ENCODE data around the gene SLC12A1.

Gene SLC12A1

DNA sequence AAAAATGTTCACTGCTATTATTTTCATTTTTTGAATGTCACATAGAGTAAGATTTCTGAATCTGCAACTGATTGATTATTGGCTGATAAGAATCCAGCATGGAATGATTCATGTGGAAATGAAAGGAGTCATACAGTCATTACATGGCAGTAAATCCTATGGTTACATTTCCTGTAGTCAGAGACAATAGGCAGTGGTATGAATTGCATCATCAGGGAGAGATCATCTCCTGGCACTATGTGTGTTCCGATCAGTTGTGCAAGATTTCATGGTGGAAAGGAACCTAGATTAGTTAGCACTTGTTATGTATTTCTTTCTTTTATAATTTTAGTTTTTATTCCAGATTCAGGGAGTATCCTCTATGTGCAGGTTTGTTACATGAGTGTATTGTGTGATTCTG, 38.8 kb downstream of the SLC12A1 start:
- H3K4me3 ChIP-seq (ENCODE audit: low read length): no peak overlapping the region
- H3K36me3 ChIP-seq (ENCODE audit: control insufficient read depth, insufficient read depth, low read length): no peaks in the 10 kb centered on the region
- H3K4me1 ChIP-seq (ENCODE audit: control insufficient read depth, insufficient read depth, low read length): no peaks in the 10 kb centered on the region
- H3K9ac ChIP-seq (ENCODE audit: low read length): no peak overlapping the region
- no peaks in the 10 kb centered on the region for H3K27me3 ChIP-seq (ENCODE audit: control insufficient read depth, insufficient read depth, low read length)
- H3K9me3 ChIP-seq (ENCODE audit: control insufficient read depth, low read length): no peaks in the 10 kb centered on the region

DNA sequence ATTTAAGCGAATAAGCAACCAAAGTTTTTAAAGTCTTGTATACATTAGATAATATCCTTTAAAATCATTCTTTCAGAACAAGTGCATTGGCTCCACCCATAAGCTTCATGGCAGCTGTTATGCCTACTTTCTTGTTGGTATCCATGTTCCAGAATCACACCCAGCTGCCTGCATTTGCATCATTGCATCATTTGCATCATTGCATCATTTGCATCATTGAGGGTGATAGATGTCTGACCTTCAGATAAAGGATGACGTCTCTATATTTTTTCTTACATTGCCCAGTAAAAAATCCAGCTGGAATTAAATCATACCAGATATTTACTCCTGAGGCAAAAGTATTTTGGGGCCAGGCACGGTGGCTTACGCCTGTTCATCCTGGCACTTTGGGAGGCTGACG, 42.3 kb downstream of the SLC12A1 start:
- H3K9ac ChIP-seq (ENCODE audit: low read length): no peak overlapping the region
- H3K36me3 ChIP-seq (ENCODE audit: control insufficient read depth, insufficient read depth, low read length): no peaks in the 10 kb centered on the region
- H3K4me3 ChIP-seq (ENCODE audit: low read length): no peak overlapping the region
- no peaks in the 10 kb centered on the region for H3K4me1 ChIP-seq (ENCODE audit: control insufficient read depth, insufficient read depth, low read length)
- H3K9me3 ChIP-seq (ENCODE audit: control insufficient read depth, low read length): no peaks in the 10 kb centered on the region
- no peaks in the 10 kb centered on the region for H3K27me3 ChIP-seq (ENCODE audit: control insufficient read depth, insufficient read depth, low read length)

DNA sequence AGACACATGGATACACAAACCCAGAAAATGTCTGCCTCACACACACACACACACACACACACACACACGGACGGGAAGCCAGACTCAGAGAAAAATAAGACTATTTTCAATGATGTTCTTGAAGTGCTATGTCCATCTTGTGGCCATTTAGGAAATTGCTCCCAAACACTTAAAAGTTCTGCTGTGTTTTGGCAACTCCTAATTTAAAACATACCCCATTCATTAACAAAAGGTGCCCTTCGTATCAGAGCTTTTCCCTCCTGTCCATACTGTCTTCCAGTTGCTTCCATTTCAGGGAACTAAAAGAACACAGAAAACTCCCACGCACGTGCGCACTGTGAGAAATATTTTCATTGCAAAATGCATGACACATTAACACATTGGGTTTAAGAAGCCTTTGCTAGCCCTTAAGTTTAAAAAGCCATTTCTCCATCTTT, 44.6 kb downstream of the SLC12A1 start:
- no peak overlapping the region for H3K4me3 ChIP-seq (ENCODE audit: low read length)
- H3K4me1 ChIP-seq (ENCODE audit: control insufficient read depth, insufficient read depth, low read length): no peaks in the 10 kb centered on the region
- no peaks in the 10 kb centered on the region for H3K9me3 ChIP-seq (ENCODE audit: control insufficient read depth, low read length)
- no peaks in the 10 kb centered on the region for H3K36me3 ChIP-seq (ENCODE audit: control insufficient read depth, insufficient read depth, low read length)
- H3K27me3 ChIP-seq (ENCODE audit: control insufficient read depth, insufficient read depth, low read length): no peaks in the 10 kb centered on the region
- H3K9ac ChIP-seq (ENCODE audit: low read length): no peak overlapping the region

DNA sequence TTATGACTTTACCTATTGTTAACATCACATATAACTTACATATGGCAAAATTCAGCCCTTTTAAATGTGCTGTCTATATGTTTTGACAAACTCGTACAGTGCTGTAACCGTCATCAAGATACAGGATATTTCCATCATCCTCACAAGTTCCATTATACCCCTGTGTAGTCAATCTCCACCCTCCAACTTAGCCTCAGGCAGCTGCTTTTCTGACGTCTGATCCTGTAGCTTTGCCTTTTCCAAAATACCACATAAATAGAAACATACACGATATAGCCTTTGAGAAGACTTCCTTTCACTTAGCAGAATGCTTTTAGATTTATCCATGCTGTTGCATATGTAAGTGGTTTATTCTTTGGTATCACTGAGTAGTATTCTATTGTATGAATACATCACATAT, 47.1 kb downstream of the SLC12A1 start:
- no peaks in the 10 kb centered on the region for H3K4me1 ChIP-seq (ENCODE audit: control insufficient read depth, insufficient read depth, low read length)
- no peak overlapping the region for H3K9ac ChIP-seq (ENCODE audit: low read length)
- H3K9me3 ChIP-seq (ENCODE audit: control insufficient read depth, low read length): no peaks in the 10 kb centered on the region
- H3K36me3 ChIP-seq (ENCODE audit: control insufficient read depth, insufficient read depth, low read length): no peaks in the 10 kb centered on the region
- no peak overlapping the region for H3K4me3 ChIP-seq (ENCODE audit: low read length)
- H3K27me3 ChIP-seq (ENCODE audit: control insufficient read depth, insufficient read depth, low read length): no peaks in the 10 kb centered on the region

DNA sequence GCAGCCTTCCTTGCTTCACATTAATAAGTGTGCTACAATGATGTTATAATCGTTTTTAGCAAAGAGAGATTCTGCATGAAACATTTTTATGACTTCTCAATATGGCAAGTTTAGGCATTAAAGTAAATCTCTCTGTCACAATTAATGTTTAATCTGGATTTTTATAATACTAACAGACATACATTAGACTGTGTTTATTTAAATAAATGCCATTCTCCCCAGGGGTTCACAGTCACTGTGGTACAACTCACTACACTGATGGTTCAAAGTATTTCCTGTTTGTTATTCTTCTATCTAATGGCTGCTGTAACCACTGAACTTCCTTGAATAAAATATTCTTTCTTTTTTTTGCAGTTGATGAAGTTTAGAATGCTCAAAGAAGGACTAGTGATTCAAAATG, 59.0 kb downstream of the SLC12A1 start:
- Histone ChIP-seq H3K9me3 (ENCODE audit: control insufficient read depth, low read length) (no peaks in the 10 kb centered on the region), H3K9ac (ENCODE audit: low read length) (no peak overlapping the region), H3K4me3 (ENCODE audit: low read length) (no peak overlapping the region), H3K36me3 (ENCODE audit: control insufficient read depth, insufficient read depth, low read length) (no peaks in the 10 kb centered on the region), H3K27me3 (ENCODE audit: control insufficient read depth, insufficient read depth, low read length) (peaks cover 5% of the 10 kb centered on the region), H3K4me1 (ENCODE audit: control insufficient read depth, insufficient read depth, low read length) (no peaks in the 10 kb centered on the region)

- no peaks in the 10 kb centered on the region for H3K4me1 ChIP-seq (ENCODE audit: control insufficient read depth, insufficient read depth, low read length)
- no peaks in the 10 kb centered on the region for H3K36me3 ChIP-seq (ENCODE audit: control insufficient read depth, insufficient read depth, low read length)
- H3K9me3 ChIP-seq (ENCODE audit: control insufficient read depth, low read length): no peaks in the 10 kb centered on the region
- H3K4me3 ChIP-seq (ENCODE audit: low read length): no peak overlapping the region
- peaks cover 5% of the 10 kb centered on the region for H3K27me3 ChIP-seq (ENCODE audit: control insufficient read depth, insufficient read depth, low read length)
- H3K9ac ChIP-seq (ENCODE audit: low read length): no peak overlapping the region
Measured at GRCh38 chr15:48266024-48266689, 60.1 kb downstream of the SLC12A1 start.

GRCh38 chr15:48267766-48268165, 61.7 kb downstream of the SLC12A1 start:
- Histone ChIP-seq H3K4me3 (ENCODE audit: low read length) (no peak overlapping the region), H3K9ac (ENCODE audit: low read length) (no peak overlapping the region), H3K4me1 (ENCODE audit: control insufficient read depth, insufficient read depth, low read length) (no peaks in the 10 kb centered on the region), H3K27me3 (ENCODE audit: control insufficient read depth, insufficient read depth, low read length) (peaks cover 5% of the 10 kb centered on the region), H3K36me3 (ENCODE audit: control insufficient read depth, insufficient read depth, low read length) (no peaks in the 10 kb centered on the region), H3K9me3 (ENCODE audit: control insufficient read depth, low read length) (no peaks in the 10 kb centered on the region)

DNA sequence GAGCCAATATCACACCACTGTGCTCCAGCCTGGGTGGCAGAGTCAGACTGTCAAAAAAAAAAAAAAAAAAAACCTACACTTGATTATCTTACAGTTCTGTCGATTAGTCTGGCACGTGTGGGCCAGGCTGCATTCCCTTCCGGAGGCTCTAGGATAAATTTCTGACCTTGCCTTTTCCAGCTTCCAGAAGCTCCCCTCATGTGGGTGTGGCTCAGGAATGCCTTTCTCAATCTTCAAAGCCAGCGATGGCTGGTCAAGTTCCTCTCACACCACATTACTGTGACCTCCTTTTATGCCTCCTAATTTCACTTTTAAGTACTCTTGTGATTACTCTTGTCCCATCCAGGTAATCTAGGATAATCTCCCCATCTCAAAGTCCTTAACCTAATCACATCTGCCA, 66.9 kb downstream of the SLC12A1 start:
- no peak overlapping the region for H3K4me3 ChIP-seq (ENCODE audit: low read length)
- H3K27me3 ChIP-seq (ENCODE audit: control insufficient read depth, insufficient read depth, low read length): no peaks in the 10 kb centered on the region
- no peaks in the 10 kb centered on the region for H3K4me1 ChIP-seq (ENCODE audit: control insufficient read depth, insufficient read depth, low read length)
- H3K9me3 ChIP-seq (ENCODE audit: control insufficient read depth, low read length): no peaks in the 10 kb centered on the region
- no peaks in the 10 kb centered on the region for H3K36me3 ChIP-seq (ENCODE audit: control insufficient read depth, insufficient read depth, low read length)
- H3K9ac ChIP-seq (ENCODE audit: low read length): no peak overlapping the region

DNA sequence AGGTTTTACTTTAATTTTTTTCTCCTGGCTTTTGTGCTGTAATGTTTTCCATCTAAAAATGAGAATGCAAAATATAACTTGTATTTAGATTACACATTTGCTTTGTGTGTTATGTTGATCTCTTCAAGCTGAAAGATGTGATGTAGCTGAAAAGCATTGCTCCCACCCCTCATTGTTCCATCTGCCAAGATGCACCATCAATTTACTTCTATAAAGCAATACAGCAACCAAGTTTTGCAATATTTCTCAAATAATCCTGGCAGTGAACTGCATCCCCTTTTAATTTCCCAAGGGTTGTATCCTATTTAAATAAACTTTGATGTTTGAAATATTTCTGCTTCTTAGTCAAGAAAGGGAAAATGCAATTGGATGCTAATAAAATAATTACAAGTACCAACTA, 72.6 kb downstream of the SLC12A1 start:
- no peaks in the 10 kb centered on the region for H3K4me1 ChIP-seq (ENCODE audit: control insufficient read depth, insufficient read depth, low read length)
- H3K36me3 ChIP-seq (ENCODE audit: control insufficient read depth, insufficient read depth, low read length): no peaks in the 10 kb centered on the region
- H3K9ac ChIP-seq (ENCODE audit: low read length): no peak overlapping the region
- H3K27me3 ChIP-seq (ENCODE audit: control insufficient read depth, insufficient read depth, low read length): no peaks in the 10 kb centered on the region
- no peaks in the 10 kb centered on the region for H3K9me3 ChIP-seq (ENCODE audit: control insufficient read depth, low read length)
- H3K4me3 ChIP-seq (ENCODE audit: low read length): no peak overlapping the region

GRCh38 chr15:48279608-48280007, 73.5 kb downstream of the SLC12A1 start:
- H3K4me3 ChIP-seq (ENCODE audit: low read length): no peak overlapping the region
- no peak overlapping the region for H3K9ac ChIP-seq (ENCODE audit: low read length)
- H3K4me1 ChIP-seq (ENCODE audit: control insufficient read depth, insufficient read depth, low read length): no peaks in the 10 kb centered on the region
- H3K36me3 ChIP-seq (ENCODE audit: control insufficient read depth, insufficient read depth, low read length): no peaks in the 10 kb centered on the region
- no peaks in the 10 kb centered on the region for H3K9me3 ChIP-seq (ENCODE audit: control insufficient read depth, low read length)
- no peaks in the 10 kb centered on the region for H3K27me3 ChIP-seq (ENCODE audit: control insufficient read depth, insufficient read depth, low read length)

GRCh38 chr15:48281674-48282073, 75.6 kb downstream of the SLC12A1 start:
- Histone ChIP-seq H3K9ac (ENCODE audit: low read length) (no peak overlapping the region), H3K4me3 (ENCODE audit: low read length) (no peak overlapping the region), H3K36me3 (ENCODE audit: control insufficient read depth, insufficient read depth, low read length) (no peaks in the 10 kb centered on the region), H3K4me1 (ENCODE audit: control insufficient read depth, insufficient read depth, low read length) (no peaks in the 10 kb centered on the region), H3K9me3 (ENCODE audit: control insufficient read depth, low read length) (no peaks in the 10 kb centered on the region), H3K27me3 (ENCODE audit: control insufficient read depth, insufficient read depth, low read length) (no peaks in the 10 kb centered on the region)

DNA sequence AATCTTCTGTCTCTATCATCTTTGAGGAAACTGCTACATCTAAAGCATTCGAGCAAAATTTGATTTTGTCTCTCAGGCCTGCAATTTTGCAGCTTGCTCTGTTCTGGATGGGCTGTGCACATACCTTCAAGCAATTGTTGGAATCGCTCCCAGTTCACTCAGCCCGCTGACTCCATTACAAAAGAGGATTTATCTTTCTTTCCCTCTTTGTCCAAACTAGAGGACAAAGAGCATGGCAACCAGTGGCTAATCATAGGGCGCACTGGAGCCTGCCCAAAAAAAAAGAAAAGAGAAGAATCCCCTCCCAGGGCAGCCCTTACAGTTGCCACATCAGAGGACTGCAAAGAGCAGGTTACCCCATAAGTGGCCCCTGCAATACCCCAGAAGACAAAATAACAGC, 76.1 kb downstream of the SLC12A1 start:
- Histone ChIP-seq H3K9ac (ENCODE audit: low read length) (no peak overlapping the region), H3K27me3 (ENCODE audit: control insufficient read depth, insufficient read depth, low read length) (no peaks in the 10 kb centered on the region), H3K4me1 (ENCODE audit: control insufficient read depth, insufficient read depth, low read length) (no peaks in the 10 kb centered on the region), H3K9me3 (ENCODE audit: control insufficient read depth, low read length) (no peaks in the 10 kb centered on the region), H3K4me3 (ENCODE audit: low read length) (no peak overlapping the region), H3K36me3 (ENCODE audit: control insufficient read depth, insufficient read depth, low read length) (no peaks in the 10 kb centered on the region)

Data from mucosa of stomach (tissue), 1 donor.